ENCODE data around the gene CAB39.

GRCh38 chr2:230681171-230681545, 31.5 kb upstream of the CAB39 start:
- no peak for TF ChIP-seq CTCF (IDR thresholded peaks at IDR 0.05)
- TF ChIP-seq EZH2 (IDR thresholded peaks at IDR 0.05): no peak

All from neural progenitor cell (in vitro differentiated cells).